HepG2 (cell line): Measurements from ENCODE around the gene GAS2L1. TPM values are rescaled to one million over a fixed set of nuclear protein-coding genes. Genes with fewer than 3 reads are reported as not detected.
A peak's percentile ranks its signal among the peaks of the same experiment; 100 is the strongest.

Experiments
- ATAD3A ChIP-seq: sonication (generic); formaldehyde crosslinking; IDR thresholded peaks from 2 replicates; pipeline ENCODE4 v1.4.0; 2020; ENCODE audit warnings: missing genetic modification reagents
- CBX1 ChIP-seq: IDR thresholded peaks from one replicate; pipeline ENCODE4 v1.6.1; 2016; ENCODE audit warnings: antibody characterized with exemption, low read depth
- CENPT ChIP-seq: sonication (generic); formaldehyde crosslinking; IDR thresholded peaks from 2 replicates; pipeline ENCODE4 v1.8.0; 2022; ENCODE audit warnings: low read depth, mild to moderate bottlenecking, moderate library complexity, missing genetic modification reagents
- HNRNPLL ChIP-seq: fragments of 200-400 bp; formaldehyde crosslinking; IDR thresholded peaks from 2 replicates; pipeline ENCODE4 v1.6.1; 2017; ENCODE audit warnings: mild to moderate bottlenecking, low read depth, low read length; ENCODE audit not compliant: poor library complexity, severe bottlenecking
- IRF2 ChIP-seq: IDR thresholded peaks from 2 replicates; pipeline ENCODE4 v1.6.1; 2018; ENCODE audit warnings: missing genetic modification reagents, missing compliant biosample characterization
- KDM2A ChIP-seq: sonication (generic); formaldehyde crosslinking; IDR thresholded peaks from 2 replicates; pipeline ENCODE4 v1.4.0; 2020; ENCODE audit warnings: low read depth, missing genetic modification reagents, borderline replicate concordance
- KMT2B ChIP-seq: IDR thresholded peaks from 2 replicates; pipeline ENCODE4 v1.6.1; 2016; ENCODE audit warnings: missing genetic modification reagents, missing compliant biosample characterization
- MIXL1 ChIP-seq: IDR thresholded peaks from 2 replicates; pipeline ENCODE4 v1.6.1; 2016
- NR2F2 ChIP-seq: IDR thresholded peaks from 2 replicates; pipeline ENCODE4 v1.6.1; 2012; ENCODE audit warnings: low read depth, inconsistent platforms, borderline replicate concordance
- RAD21 ChIP-seq: fragments of 450-650 bp; formaldehyde crosslinking; IDR thresholded peaks from 2 replicates; pipeline ENCODE4 v1.5.0; 2020; ENCODE audit warnings: mild to moderate bottlenecking
- RXRA ChIP-seq: sonication (generic); formaldehyde crosslinking; IDR thresholded peaks from 2 replicates; pipeline ENCODE4 v1.5.1; 2020; ENCODE audit warnings: missing genetic modification reagents
- SALL1 ChIP-seq: sonication (generic); formaldehyde crosslinking; IDR thresholded peaks from 2 replicates; pipeline ENCODE4 v1.8.0; 2022; ENCODE audit warnings: mild to moderate bottlenecking, missing genetic modification reagents
- SAP130 ChIP-seq: IDR thresholded peaks from 2 replicates; pipeline ENCODE4 v1.6.1; 2016; ENCODE audit warnings: low read depth
- TGIF2 ChIP-seq: IDR thresholded peaks from 2 replicates; pipeline ENCODE4 v1.6.1; 2016; ENCODE audit warnings: control low read depth, missing compliant biosample characterization
- WIZ ChIP-seq: sonication (generic); formaldehyde crosslinking; IDR thresholded peaks from 2 replicates; pipeline ENCODE4 v1.5.1; 2020; ENCODE audit warnings: mild to moderate bottlenecking, missing genetic modification reagents
- ZBTB26 ChIP-seq: IDR thresholded peaks from 2 replicates; pipeline ENCODE4 v1.6.1; 2016; ENCODE audit warnings: missing compliant biosample characterization, missing genetic modification reagents, borderline replicate concordance
- ZFP90 ChIP-seq: sonication (generic); formaldehyde crosslinking; IDR thresholded peaks from 2 replicates; pipeline ENCODE4 v1.8.0; 2022; ENCODE audit warnings: missing genetic modification reagents, mild to moderate bottlenecking, inconsistent platforms, borderline replicate concordance
- ZNF143 ChIP-seq: sonication (generic); formaldehyde crosslinking; IDR thresholded peaks from 2 replicates; pipeline ENCODE4 v1.4.0; 2020; ENCODE audit warnings: missing genetic modification reagents
- ZNF501 ChIP-seq: sonication (generic); formaldehyde crosslinking; IDR thresholded peaks from 2 replicates; pipeline ENCODE4 v1.5.1; 2020; ENCODE audit warnings: mild to moderate bottlenecking, moderate library complexity, missing genetic modification reagents
- ZSCAN21 ChIP-seq: sonication (generic); formaldehyde crosslinking; IDR thresholded peaks from 2 replicates; pipeline ENCODE4 v1.8.0; 2022; ENCODE audit warnings: mild to moderate bottlenecking, missing genetic modification reagents, moderate library complexity, borderline replicate concordance
- polyA plus RNA-seq, 8 experiments: library from polyadenylated mRNA; depleted of rRNA in 3 of 8; stranded (reverse) in 7 of 8; unstranded in 1 of 8; fragments of >200 nt; fragmentation: Illumina TruSeq in 4 of 8; extraction: Trizol in 4 of 8; gene quantifications; 2 replicates each; pipeline versions ENCODE4 v1.2.1 to v1.2.3, GENCODE V29; 2011 to 2016; ENCODE audit warnings: low read depth in 4 of 8, missing spikeins in 1 of 8, mixed read lengths in 1 of 8; ENCODE audit not compliant: insufficient read depth in 1 of 8
- total RNA-seq, 5 experiments: library from RNA; depleted of rRNA; stranded (reverse); fragments of >200 nt; fragmentation: Illumina TruSeq; extraction: Trizol; gene quantifications; 2 replicates each; pipeline ENCODE4 v1.2.3, GENCODE V29; 2016; ENCODE audit warnings: low read depth in 1 of 5
- TF ChIP-seq, protein P1 (sequence below): sonication (generic); formaldehyde crosslinking; IDR thresholded peaks from 2 replicates; pipeline ENCODE4 v1.4.0; 2020; ENCODE audit warnings: mild to moderate bottlenecking, missing genetic modification reagents
- TF ChIP-seq, protein P2 (sequence below): IDR thresholded peaks from 2 replicates; pipeline ENCODE4 v1.6.1; 2016
- TF ChIP-seq, protein P3 (sequence below): sonication (generic); formaldehyde crosslinking; IDR thresholded peaks from 2 replicates; pipeline ENCODE4 v1.5.1; 2020; ENCODE audit warnings: mild to moderate bottlenecking, missing genetic modification reagents, borderline replicate concordance

GAS2L1 gene
- total and polyA plus RNA-seq, 2 of the 13 experiments (the other 11 are each of a cell fraction or from before 2014, with no cell fraction given) = 1.8 to 3.3 TPM

DNA sequence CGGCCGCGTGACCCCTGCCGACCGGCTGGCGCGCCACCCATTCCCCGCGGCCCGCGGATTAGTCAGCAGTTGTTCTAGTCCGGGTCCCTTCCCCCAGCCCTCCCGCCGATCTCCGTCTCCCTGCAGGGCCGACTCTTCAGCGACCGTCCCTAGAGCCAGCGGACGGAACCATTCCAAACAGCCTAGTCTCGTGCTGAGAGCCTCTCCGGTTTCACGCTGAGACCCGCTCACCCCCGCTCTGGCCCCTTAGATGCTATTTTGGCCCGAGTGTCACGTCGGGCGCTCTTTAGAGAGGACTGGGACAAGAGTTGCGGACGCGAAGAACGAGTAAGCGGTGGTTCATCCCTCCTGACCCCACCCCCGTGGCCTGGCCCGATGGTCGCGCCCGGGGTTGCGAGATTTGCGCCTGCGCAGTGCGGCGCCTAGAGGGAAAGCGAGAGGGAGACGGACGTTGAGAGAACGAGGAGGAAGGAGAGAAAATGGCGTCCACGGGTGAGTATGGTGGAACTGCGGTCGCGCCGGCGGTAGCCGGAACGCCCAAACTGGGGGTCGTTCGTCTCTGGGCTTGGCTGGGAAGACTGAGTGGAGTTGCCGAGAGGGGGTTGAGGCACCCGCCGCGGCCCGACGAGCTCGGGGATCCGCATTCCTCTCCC, 38.5 kb upstream of the GAS2L1 start, which contains the start of the genes EWSR1 and RHBDD3 (continued):
- TF ChIP-seq SAP130 (CRISPR knock-in tag) (peak; percentile 86), WIZ (CRISPR knock-in tag) (0 out of 2 replicates have a peak, but pooled peaks have one; percentile 25), ATAD3A (CRISPR knock-in tag) (no peak), TGIF2 (CRISPR knock-in tag) (peak; percentile 33; the same call in 1 of the 2 replicates), MIXL1 (CRISPR knock-in tag) (peak; percentile 5; the same call in 1 of the 2 replicates), NR2F2 (peak; percentile 49; the same call in 1 of the 2 replicates), ZNF143 (CRISPR knock-in tag) (0 out of 2 replicates have a peak, but pooled peaks have one; percentile 6), HNRNPLL (peak; percentile 71), ZBTB26 (CRISPR knock-in tag) (no peak; the same call in 1 of the 2 replicates), ZFP90 (CRISPR knock-in tag) (peak; percentile 49), ZNF501 (CRISPR knock-in tag) (peak; percentile 82; the same call in 1 of the 2 replicates), SALL1 (CRISPR knock-in tag) (peak; percentile 53), CENPT (CRISPR knock-in tag) (peak; percentile 39; the same call in 1 of the 2 replicates), KDM2A (CRISPR knock-in tag) (peak; percentile 92), IRF2 (peak; percentile 57; the same call in 1 of the 2 replicates), ZSCAN21 (CRISPR knock-in tag) (peak; percentile 43), KMT2B (CRISPR knock-in tag) (peak; percentile 45; the same call in 1 of the 2 replicates), RXRA (CRISPR knock-in tag) (peak; percentile 78), RAD21 (CRISPR knock-in tag) (peak; percentile 64; the same call in 1 of the 2 replicates), CBX1 (peak; percentile 61)
- TF ChIP-seq, protein P1, sequence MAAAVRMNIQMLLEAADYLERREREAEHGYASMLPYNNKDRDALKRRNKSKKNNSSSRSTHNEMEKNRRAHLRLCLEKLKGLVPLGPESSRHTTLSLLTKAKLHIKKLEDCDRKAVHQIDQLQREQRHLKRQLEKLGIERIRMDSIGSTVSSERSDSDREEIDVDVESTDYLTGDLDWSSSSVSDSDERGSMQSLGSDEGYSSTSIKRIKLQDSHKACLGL (CRISPR knock-in tag) = peak; percentile 16; the same call in 1 of the 2 replicates
- TF ChIP-seq, protein P2, sequence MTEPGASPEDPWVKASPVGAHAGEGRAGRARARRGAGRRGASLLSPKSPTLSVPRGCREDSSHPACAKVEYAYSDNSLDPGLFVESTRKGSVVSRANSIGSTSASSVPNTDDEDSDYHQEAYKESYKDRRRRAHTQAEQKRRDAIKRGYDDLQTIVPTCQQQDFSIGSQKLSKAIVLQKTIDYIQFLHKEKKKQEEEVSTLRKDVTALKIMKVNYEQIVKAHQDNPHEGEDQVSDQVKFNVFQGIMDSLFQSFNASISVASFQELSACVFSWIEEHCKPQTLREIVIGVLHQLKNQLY (CRISPR knock-in tag) = peak; percentile 13; the same call in 1 of the 2 replicates
- TF ChIP-seq, protein P3, sequence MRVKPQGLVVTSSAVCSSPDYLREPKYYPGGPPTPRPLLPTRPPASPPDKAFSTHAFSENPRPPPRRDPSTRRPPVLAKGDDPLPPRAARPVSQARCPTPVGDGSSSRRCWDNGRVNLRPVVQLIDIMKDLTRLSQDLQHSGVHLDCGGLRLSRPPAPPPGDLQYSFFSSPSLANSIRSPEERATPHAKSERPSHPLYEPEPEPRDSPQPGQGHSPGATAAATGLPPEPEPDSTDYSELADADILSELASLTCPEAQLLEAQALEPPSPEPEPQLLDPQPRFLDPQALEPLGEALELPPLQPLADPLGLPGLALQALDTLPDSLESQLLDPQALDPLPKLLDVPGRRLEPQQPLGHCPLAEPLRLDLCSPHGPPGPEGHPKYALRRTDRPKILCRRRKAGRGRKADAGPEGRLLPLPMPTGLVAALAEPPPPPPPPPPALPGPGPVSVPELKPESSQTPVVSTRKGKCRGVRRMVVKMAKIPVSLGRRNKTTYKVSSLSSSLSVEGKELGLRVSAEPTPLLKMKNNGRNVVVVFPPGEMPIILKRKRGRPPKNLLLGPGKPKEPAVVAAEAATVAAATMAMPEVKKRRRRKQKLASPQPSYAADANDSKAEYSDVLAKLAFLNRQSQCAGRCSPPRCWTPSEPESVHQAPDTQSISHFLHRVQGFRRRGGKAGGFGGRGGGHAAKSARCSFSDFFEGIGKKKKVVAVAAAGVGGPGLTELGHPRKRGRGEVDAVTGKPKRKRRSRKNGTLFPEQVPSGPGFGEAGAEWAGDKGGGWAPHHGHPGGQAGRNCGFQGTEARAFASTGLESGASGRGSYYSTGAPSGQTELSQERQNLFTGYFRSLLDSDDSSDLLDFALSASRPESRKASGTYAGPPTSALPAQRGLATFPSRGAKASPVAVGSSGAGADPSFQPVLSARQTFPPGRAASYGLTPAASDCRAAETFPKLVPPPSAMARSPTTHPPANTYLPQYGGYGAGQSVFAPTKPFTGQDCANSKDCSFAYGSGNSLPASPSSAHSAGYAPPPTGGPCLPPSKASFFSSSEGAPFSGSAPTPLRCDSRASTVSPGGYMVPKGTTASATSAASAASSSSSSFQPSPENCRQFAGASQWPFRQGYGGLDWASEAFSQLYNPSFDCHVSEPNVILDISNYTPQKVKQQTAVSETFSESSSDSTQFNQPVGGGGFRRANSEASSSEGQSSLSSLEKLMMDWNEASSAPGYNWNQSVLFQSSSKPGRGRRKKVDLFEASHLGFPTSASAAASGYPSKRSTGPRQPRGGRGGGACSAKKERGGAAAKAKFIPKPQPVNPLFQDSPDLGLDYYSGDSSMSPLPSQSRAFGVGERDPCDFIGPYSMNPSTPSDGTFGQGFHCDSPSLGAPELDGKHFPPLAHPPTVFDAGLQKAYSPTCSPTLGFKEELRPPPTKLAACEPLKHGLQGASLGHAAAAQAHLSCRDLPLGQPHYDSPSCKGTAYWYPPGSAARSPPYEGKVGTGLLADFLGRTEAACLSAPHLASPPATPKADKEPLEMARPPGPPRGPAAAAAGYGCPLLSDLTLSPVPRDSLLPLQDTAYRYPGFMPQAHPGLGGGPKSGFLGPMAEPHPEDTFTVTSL = peak; percentile 35; the same call in 1 of the 2 replicates
